Measurements from ENCODE around the gene VAC14. TPM values are rescaled to one million over a fixed set of nuclear protein-coding genes. Genes with fewer than 3 reads are reported as not detected.

Gene VAC14
- total RNA-seq, 1 experiment from 2014 or later: 49.9 TPM

DNA sequence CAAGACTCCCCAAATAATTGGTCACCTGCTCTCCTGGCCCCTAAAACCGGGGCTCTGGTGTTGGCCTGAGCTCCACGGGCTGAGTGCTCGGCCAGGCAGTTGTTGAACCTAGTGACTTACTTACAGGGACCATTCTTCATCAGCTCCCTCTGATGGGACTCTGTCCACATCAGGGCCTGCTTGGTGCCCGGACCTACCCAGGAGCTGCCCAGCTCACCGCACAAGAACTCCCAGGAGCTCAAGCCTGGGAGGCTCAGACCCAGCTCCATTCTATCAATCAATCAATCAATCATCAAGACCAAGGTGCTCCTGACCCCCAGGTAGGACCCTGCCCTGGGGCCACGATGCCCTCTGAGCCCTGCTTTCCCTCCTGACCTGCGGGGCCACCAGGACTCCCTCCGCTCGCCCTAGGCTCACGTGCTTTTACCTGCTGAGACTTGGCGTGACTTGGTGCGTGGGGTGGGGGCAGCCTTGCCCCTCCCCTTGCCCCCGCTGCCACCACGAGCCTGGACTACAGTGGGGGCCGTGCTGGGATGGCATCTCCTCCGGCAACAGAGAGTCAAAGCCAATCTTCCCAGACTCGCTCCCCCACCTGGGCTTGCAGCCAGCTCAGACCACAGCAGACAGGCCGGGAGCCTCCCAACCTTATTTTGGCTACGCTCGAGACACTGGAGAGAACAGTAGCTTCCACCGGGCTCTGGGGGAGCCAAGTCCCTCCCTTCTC lies 138.9 kb downstream of the VAC14 start:
- Histone ChIP-seq H3K4me1 (ENCODE audit: insufficient read depth, low read length) (peaks cover 3% of the 10 kb centered on the region; the same call in 1 of the 2 replicates), H4K5ac (ENCODE audit: insufficient read length, low read depth, low read length) (no peak overlapping the region), H3K4me2 (ENCODE audit: insufficient read depth, insufficient read length, low read length) (no peak overlapping the region), H3T11ph (ENCODE audit: low read length) (no peak overlapping the region), H3K18ac (ENCODE audit: insufficient read length, low read depth, low read length) (no peak overlapping the region), H4K20me1 (ENCODE audit: control insufficient read depth, insufficient read depth, insufficient read length) (no peaks in the 10 kb centered on the region), H3K9ac (ENCODE audit: extremely low read depth, insufficient read length, low read length) (no peak overlapping the region), H2BK20ac (ENCODE audit: low read depth, low read length, poor library complexity, severe bottlenecking) (no peak overlapping the region), H3K27ac (ENCODE audit: insufficient read length, low read depth, low read length) (no peak overlapping the region), H4K8ac (replicated peaks; ENCODE audit: insufficient read length, low read depth, low read length) (no peak overlapping the region), H3K79me1 (ENCODE audit: insufficient read depth, low read depth, low read length, poor library complexity, severe bottlenecking) (no peaks in the 10 kb centered on the region), H3K23ac (ENCODE audit: insufficient read length, low read depth, low read length) (no peak overlapping the region), H3K9me3 (ENCODE audit: control insufficient read depth, low read depth, low read length) (no peaks in the 10 kb centered on the region), H3K23me2 (ENCODE audit: insufficient read length, low read depth, low read length, poor library complexity, severe bottlenecking) (no peaks in the 10 kb centered on the region), H2BK120ac (ENCODE audit: low read depth, low read length, poor library complexity, severe bottlenecking) (no peak overlapping the region), H3K14ac (ENCODE audit: insufficient read depth, low read length) (no peak overlapping the region; the same call in 1 of the 2 replicates), H3K27me3 (ENCODE audit: insufficient read depth, low read length) (no peaks in the 10 kb centered on the region), H2AK5ac (ENCODE audit: insufficient read length, low read length) (no peak overlapping the region), H2BK5ac (ENCODE audit: insufficient read length, low read length) (no peak overlapping the region), H2BK12ac (ENCODE audit: insufficient read length, low read depth, low read length) (no peak overlapping the region), H3K79me2 (ENCODE audit: insufficient read depth, low read length) (no peaks in the 10 kb centered on the region), H3K4ac (ENCODE audit: low read depth, low read length) (no peak overlapping the region), H2AFZ (ENCODE audit: low read length) (no peak overlapping the region), H2BK15ac (ENCODE audit: low read depth, low read length) (no peak overlapping the region), H4K91ac (ENCODE audit: insufficient read length, low read depth, low read length) (no peak overlapping the region), H3K56ac (ENCODE audit: insufficient read length, low read depth, low read length) (no peak overlapping the region)
- no CpG with 5 or more reads among the region's 21 CpGs for WGBS (ENCODE audit: extremely low coverage, insufficient read length, low lambda C conversion rate)
- no peak for DNase-seq
- TF ChIP-seq, protein P1, sequence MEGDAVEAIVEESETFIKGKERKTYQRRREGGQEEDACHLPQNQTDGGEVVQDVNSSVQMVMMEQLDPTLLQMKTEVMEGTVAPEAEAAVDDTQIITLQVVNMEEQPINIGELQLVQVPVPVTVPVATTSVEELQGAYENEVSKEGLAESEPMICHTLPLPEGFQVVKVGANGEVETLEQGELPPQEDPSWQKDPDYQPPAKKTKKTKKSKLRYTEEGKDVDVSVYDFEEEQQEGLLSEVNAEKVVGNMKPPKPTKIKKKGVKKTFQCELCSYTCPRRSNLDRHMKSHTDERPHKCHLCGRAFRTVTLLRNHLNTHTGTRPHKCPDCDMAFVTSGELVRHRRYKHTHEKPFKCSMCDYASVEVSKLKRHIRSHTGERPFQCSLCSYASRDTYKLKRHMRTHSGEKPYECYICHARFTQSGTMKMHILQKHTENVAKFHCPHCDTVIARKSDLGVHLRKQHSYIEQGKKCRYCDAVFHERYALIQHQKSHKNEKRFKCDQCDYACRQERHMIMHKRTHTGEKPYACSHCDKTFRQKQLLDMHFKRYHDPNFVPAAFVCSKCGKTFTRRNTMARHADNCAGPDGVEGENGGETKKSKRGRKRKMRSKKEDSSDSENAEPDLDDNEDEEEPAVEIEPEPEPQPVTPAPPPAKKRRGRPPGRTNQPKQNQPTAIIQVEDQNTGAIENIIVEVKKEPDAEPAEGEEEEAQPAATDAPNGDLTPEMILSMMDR (conservative IDR thresholded peaks at IDR 0.05): no peak
- peak overlapping the region in 1 of 2 experiments; percentile 53; a peak in 1 of 5 replicates for H3K4me3 Mint-ChIP-seq
- peaks cover 14 to 27% (median 20%) of the 10 kb centered on the region in 3 experiments; a peak in 6 of 7 replicates for H3K36me3 Mint-ChIP-seq (ENCODE audit: insufficient read depth in 1 of 3, low read depth in 3 of 3)
- peaks cover 5 to 16% of the 10 kb centered on the region in 2 experiments for H3K4me1 Mint-ChIP-seq
- H3K27ac Mint-ChIP-seq: peak overlapping the region in 2 of 3 experiments; percentile 25 to 31; a peak in 3 of 7 replicates
- H3K9me3 Mint-ChIP-seq: no peaks in the 10 kb centered on the region; a peak in 1 of 5 replicates
- no peaks in the 10 kb centered on the region; the same call in 1 of the 2 replicates for H3K27me3 Mint-ChIP-seq (ENCODE audit: low read depth)
